ENCODE results near the gene PLK2. TPM values are rescaled to one million over a fixed set of nuclear protein-coding genes. Genes with fewer than 3 reads are reported as not detected.

PLK2 gene
- total RNA-seq, 1 experiment from 2014 or later, result 31.9 TPM

- Mint-ChIP-seq H3K27ac (ENCODE audit: unreplicated experiment) (no peak overlapping the region), H3K36me3 (ENCODE audit: insufficient read depth, unreplicated experiment) (no peaks in the 10 kb centered on the region), H3K9me3 (ENCODE audit: unreplicated experiment) (no peaks in the 10 kb centered on the region), H3K4me3 (ENCODE audit: unreplicated experiment) (no peak overlapping the region), H3K27me3 (ENCODE audit: insufficient read depth, unreplicated experiment) (no peaks in the 10 kb centered on the region), H3K4me1 (ENCODE audit: low read depth, unreplicated experiment) (no peaks in the 10 kb centered on the region)
- Histone ChIP-seq H3K27me3 (replicated peaks; ENCODE audit: control insufficient read depth, insufficient read depth, low read length) (no peaks in the 10 kb centered on the region), H3K36me3 (ENCODE audit: control insufficient read depth, insufficient read depth, low read length) (no peaks in the 10 kb centered on the region), H3K4me1 (no peaks in the 10 kb centered on the region), H3K4me3 (ENCODE audit: low read depth, low read length) (no peak overlapping the region), H3K9me3 (no peaks in the 10 kb centered on the region)
- ChIA-PET CTCF (no interaction called here), POLR2A (no interaction called here)
- no peak for DNase-seq
- TF ChIP-seq CTCF (IDR thresholded peaks at IDR 0.05; ENCODE audit: insufficient read depth in 1 of 2, low read depth in 1 of 2, low read length in 1 of 2, severe bottlenecking in 1 of 2, unreplicated experiment in 1 of 2), result no peak
- intact Hi-C loops (cut with micrococcal nuclease; ENCODE audit: unreplicated experiment), result no loop called here
- no TSS peak for BruUV-seq (replicated peaks)
Measured at GRCh38 chr5:58447226-58447625, 12.7 kb downstream of the PLK2 start.

- ChIA-PET POLR2A (interaction anchor here (0.5 kb wide), 1 partner anchor 525 kb away, joined by 3 read pairs; no protein-coding TSS in a partner anchor), CTCF (interaction anchor here (0.6 kb wide), 1 partner anchor 301 kb away, joined by 5 read pairs; no protein-coding TSS in a partner anchor)
- peaks cover 1% of the 10 kb centered on the region for H3K4me1 ChIP-seq
- H3K27me3 ChIP-seq (replicated peaks; ENCODE audit: control insufficient read depth, insufficient read depth, low read length), result no peaks in the 10 kb centered on the region
- H3K4me3 Mint-ChIP-seq (ENCODE audit: unreplicated experiment), result no peak overlapping the region
- no peaks in the 10 kb centered on the region for H3K36me3 ChIP-seq (ENCODE audit: control insufficient read depth, insufficient read depth, low read length)
- H3K36me3 Mint-ChIP-seq (ENCODE audit: insufficient read depth, unreplicated experiment), result no peaks in the 10 kb centered on the region
- TF ChIP-seq CTCF (IDR thresholded peaks at IDR 0.05; ENCODE audit: insufficient read depth in 1 of 2, low read depth in 1 of 2, low read length in 1 of 2, severe bottlenecking in 1 of 2, unreplicated experiment in 1 of 2), result no peak
- BruUV-seq (replicated peaks), result no TSS peak
- no peak overlapping the region for H3K4me3 ChIP-seq (ENCODE audit: low read depth, low read length)
- intact Hi-C loops (cut with micrococcal nuclease; ENCODE audit: unreplicated experiment), result no loop called here
- H3K27me3 Mint-ChIP-seq (ENCODE audit: insufficient read depth, unreplicated experiment), result no peaks in the 10 kb centered on the region
- H3K9me3 Mint-ChIP-seq (ENCODE audit: unreplicated experiment), result no peaks in the 10 kb centered on the region
- H3K4me1 Mint-ChIP-seq (ENCODE audit: low read depth, unreplicated experiment), result no peaks in the 10 kb centered on the region
- no peak overlapping the region for H3K27ac Mint-ChIP-seq (ENCODE audit: unreplicated experiment)
- H3K9me3 ChIP-seq, result no peaks in the 10 kb centered on the region
- DNase-seq, result no peak
Measured at GRCh38 chr5:58446024-58446423, 13.9 kb downstream of the PLK2 start.

- intact Hi-C loops (cut with micrococcal nuclease; ENCODE audit: unreplicated experiment), result no loop called here
Measured at GRCh38 chr5:58444805-58445204, 15.1 kb downstream of the PLK2 start.

More at GRCh38 chr5:58444805-58445204, 15.1 kb downstream of the PLK2 start:
- no peaks in the 10 kb centered on the region for H3K9me3 Mint-ChIP-seq (ENCODE audit: unreplicated experiment)
- Histone ChIP-seq H3K4me1 (peaks cover 11% of the 10 kb centered on the region), H3K27me3 (replicated peaks; ENCODE audit: control insufficient read depth, insufficient read depth, low read length) (no peaks in the 10 kb centered on the region), H3K36me3 (ENCODE audit: control insufficient read depth, insufficient read depth, low read length) (no peaks in the 10 kb centered on the region), H3K4me3 (ENCODE audit: low read depth, low read length) (no peak overlapping the region), H3K9me3 (no peaks in the 10 kb centered on the region)
- no peak for TF ChIP-seq CTCF (IDR thresholded peaks at IDR 0.05; ENCODE audit: insufficient read depth in 1 of 2, low read depth in 1 of 2, low read length in 1 of 2, severe bottlenecking in 1 of 2, unreplicated experiment in 1 of 2)
- DNase-seq, result no peak
- no peak overlapping the region for H3K4me3 Mint-ChIP-seq (ENCODE audit: unreplicated experiment)
- H3K36me3 Mint-ChIP-seq (ENCODE audit: insufficient read depth, unreplicated experiment), result no peaks in the 10 kb centered on the region
- H3K27me3 Mint-ChIP-seq (ENCODE audit: insufficient read depth, unreplicated experiment), result no peaks in the 10 kb centered on the region
- H3K4me1 Mint-ChIP-seq (ENCODE audit: low read depth, unreplicated experiment), result no peaks in the 10 kb centered on the region
- ChIA-PET CTCF (no interaction called here), POLR2A (no interaction called here)
- H3K27ac Mint-ChIP-seq (ENCODE audit: unreplicated experiment), result no peak overlapping the region
- no TSS peak for BruUV-seq (replicated peaks)

Data from Caco-2 (cell line).